ENCODE results near the gene CSHL1. TPM values are rescaled to one million over a fixed set of nuclear protein-coding genes. Genes with fewer than 3 reads are reported as not detected.

Gene CSHL1
- total RNA-seq, 2 donors from 2014 or later, result not detected

GRCh38 chr17:63937319-63937718 lies 26.3 kb upstream of the CSHL1 start:
- intact Hi-C loops (cut with DNase I), result no loop called here
- ATAC-seq (no peak), DNase-seq (no peak)
- TF ChIP-seq POLR2A (IDR thresholded peaks at IDR 0.05), result no peak
- TF ChIP-seq, protein P1, sequence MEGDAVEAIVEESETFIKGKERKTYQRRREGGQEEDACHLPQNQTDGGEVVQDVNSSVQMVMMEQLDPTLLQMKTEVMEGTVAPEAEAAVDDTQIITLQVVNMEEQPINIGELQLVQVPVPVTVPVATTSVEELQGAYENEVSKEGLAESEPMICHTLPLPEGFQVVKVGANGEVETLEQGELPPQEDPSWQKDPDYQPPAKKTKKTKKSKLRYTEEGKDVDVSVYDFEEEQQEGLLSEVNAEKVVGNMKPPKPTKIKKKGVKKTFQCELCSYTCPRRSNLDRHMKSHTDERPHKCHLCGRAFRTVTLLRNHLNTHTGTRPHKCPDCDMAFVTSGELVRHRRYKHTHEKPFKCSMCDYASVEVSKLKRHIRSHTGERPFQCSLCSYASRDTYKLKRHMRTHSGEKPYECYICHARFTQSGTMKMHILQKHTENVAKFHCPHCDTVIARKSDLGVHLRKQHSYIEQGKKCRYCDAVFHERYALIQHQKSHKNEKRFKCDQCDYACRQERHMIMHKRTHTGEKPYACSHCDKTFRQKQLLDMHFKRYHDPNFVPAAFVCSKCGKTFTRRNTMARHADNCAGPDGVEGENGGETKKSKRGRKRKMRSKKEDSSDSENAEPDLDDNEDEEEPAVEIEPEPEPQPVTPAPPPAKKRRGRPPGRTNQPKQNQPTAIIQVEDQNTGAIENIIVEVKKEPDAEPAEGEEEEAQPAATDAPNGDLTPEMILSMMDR (IDR thresholded peaks at IDR 0.05), result no peak
- H3K4me1 ChIP-seq, result no peaks in the 10 kb centered on the region
- no peaks in the 10 kb centered on the region for H3K9me3 ChIP-seq
- 77 to 88% methylated on average over 6 of the region's 6 CpGs for WGBS, 2 donors
- no peaks in the 10 kb centered on the region for H3K36me3 ChIP-seq (replicated peaks in 1 of 2; ENCODE audit: insufficient read depth in 1 of 2, low read depth in 2 of 2)
- H3K4me3 ChIP-seq, result no peak overlapping the region
- H3K27ac ChIP-seq, result no peak overlapping the region
- no peaks in the 10 kb centered on the region for H3K27me3 ChIP-seq

DNA sequence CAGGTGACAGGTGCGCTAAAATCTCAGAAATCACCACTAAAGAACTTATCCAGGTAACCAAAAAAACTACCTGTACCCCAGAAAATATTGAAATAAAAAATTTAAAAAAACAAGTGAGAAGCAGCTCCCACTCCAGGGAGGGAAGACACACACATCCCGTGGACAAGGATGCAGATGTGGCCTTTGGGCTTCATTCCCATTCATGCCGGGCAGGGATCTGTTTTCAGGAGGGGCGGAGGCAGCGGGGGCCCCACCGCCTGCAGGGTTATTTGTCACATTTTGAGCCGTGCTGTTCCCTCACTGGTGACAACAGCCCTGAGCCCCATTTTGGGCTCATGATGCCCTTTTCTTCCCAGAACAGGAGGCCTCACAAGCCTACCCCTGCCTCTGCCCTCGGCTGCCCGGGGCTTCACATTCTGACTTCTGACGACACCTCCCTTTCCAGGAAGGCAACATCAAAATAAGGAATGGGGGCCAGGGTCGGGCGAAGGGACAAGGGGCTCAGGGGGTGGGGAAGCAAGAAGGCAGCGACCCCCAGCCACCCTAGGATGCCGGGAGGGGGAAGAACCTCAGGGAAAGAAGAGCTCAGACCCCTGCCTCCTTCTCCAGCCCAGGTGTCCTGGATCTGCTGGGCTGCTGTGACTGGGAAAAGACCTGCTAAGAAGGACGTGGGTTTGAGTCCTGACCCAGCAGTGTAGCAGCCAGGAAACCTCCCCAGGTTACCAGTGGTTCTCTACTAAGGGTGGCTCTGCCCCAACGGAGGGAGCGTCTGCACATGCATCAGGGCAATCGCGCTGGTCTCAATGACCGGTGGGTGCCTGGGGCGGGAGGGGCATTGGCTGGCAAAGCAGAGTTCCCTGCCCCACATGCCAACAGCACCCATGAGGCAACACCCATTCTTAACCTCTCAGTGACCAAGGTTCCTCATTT lies 23.4 kb upstream of the CSHL1 start:
- Histone ChIP-seq H3K27ac (no peak overlapping the region), H3K4me1 (no peaks in the 10 kb centered on the region), H3K4me3 (no peak overlapping the region), H3K9me3 (no peaks in the 10 kb centered on the region), H3K36me3 (replicated peaks in 1 of 2; ENCODE audit: insufficient read depth in 1 of 2, low read depth in 2 of 2) (no peaks in the 10 kb centered on the region), H3K27me3 (no peaks in the 10 kb centered on the region)
- intact Hi-C loops (cut with DNase I), result no loop called here
- TF ChIP-seq, protein P1 (IDR thresholded peaks at IDR 0.05), result no peak
- no peak for TF ChIP-seq POLR2A (IDR thresholded peaks at IDR 0.05)
- ATAC-seq (no peak), DNase-seq (no peak)
- WGBS, 2 donors, result 80 to 81% methylated on average over 18 to 21 of the region's 21 CpGs

DNA sequence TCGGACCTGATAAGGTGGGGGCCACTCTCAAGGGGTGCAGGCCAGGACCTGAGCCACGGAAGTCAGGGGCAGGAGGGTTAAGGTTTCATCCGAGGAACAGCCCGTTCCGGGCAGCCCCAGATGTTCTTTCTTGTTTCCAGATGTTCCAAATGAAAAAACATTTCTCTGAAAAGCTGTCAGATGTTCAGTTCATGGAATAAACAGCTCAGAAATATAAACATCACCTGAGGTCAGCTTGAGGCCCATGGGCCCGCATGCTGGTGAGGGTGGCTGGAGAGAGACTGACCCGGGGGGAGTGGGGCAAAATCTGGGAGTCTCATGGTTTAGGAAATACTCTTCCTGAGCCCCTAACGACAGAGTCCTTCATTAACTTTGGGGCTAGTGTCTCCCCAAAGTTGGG lies 22.5 kb upstream of the CSHL1 start:
- H3K27ac ChIP-seq, result no peak overlapping the region
- H3K27me3 ChIP-seq, result no peaks in the 10 kb centered on the region
- ATAC-seq, result no peak
- intact Hi-C loops (cut with DNase I), result no loop called here
- no peaks in the 10 kb centered on the region for H3K9me3 ChIP-seq
- H3K4me1 ChIP-seq, result no peaks in the 10 kb centered on the region
- H3K4me3 ChIP-seq, result no peak overlapping the region
- DNase-seq, result no peak
- no peaks in the 10 kb centered on the region for H3K36me3 ChIP-seq (replicated peaks in 1 of 2; ENCODE audit: insufficient read depth in 1 of 2, low read depth in 2 of 2)
- WGBS, 2 donors, result 76 to 78% methylated on average over 8 of the region's 8 CpGs
- TF ChIP-seq, protein P1 (IDR thresholded peaks at IDR 0.05), result no peak
- TF ChIP-seq POLR2A (IDR thresholded peaks at IDR 0.05), result no peak

DNA sequence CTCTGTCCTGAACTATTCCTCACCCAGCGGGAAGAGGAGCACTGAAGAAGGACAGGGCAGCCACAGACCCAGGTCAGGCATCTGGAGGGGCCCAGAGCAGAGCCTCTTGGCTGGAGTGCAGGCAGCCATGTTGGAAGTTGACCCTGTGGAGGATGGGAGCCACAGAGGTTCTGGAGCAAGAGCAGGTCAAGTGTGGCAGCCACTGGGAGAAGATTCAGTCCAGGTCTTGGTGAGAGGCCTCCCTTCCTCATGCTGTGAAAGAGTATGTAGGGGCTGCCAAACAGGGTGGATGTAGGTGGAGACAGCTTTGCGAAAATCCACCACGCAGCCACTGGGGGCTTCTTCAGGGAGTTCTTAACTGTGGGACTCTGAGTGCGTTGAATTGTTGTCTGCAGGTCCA lies 21.7 kb upstream of the CSHL1 start:
- no peaks in the 10 kb centered on the region for H3K9me3 ChIP-seq
- H3K27me3 ChIP-seq, result no peaks in the 10 kb centered on the region
- no peaks in the 10 kb centered on the region for H3K4me1 ChIP-seq
- H3K27ac ChIP-seq, result no peak overlapping the region
- 91 to 94% methylated on average over 2 to 4 of the region's 4 CpGs for WGBS, 2 donors
- DNase-seq, result no peak
- TF ChIP-seq, protein P1 (IDR thresholded peaks at IDR 0.05), result no peak
- no peak for TF ChIP-seq POLR2A (IDR thresholded peaks at IDR 0.05)
- intact Hi-C loops (cut with DNase I), result no loop called here
- H3K4me3 ChIP-seq, result no peak overlapping the region
- H3K36me3 ChIP-seq (replicated peaks in 1 of 2; ENCODE audit: insufficient read depth in 1 of 2, low read depth in 2 of 2), result no peaks in the 10 kb centered on the region
- no peak for ATAC-seq
